Measurements from ENCODE around the gene PPFIA1. TPM values are rescaled to one million over a fixed set of nuclear protein-coding genes. Genes with fewer than 3 reads are reported as not detected.

The PPFIA1 gene
- total and polyA plus RNA-seq, 2 of the 13 experiments (the other 11 are each of a cell fraction or from before 2014, with no cell fraction given) = 29.9 to 45.2 TPM

DNA sequence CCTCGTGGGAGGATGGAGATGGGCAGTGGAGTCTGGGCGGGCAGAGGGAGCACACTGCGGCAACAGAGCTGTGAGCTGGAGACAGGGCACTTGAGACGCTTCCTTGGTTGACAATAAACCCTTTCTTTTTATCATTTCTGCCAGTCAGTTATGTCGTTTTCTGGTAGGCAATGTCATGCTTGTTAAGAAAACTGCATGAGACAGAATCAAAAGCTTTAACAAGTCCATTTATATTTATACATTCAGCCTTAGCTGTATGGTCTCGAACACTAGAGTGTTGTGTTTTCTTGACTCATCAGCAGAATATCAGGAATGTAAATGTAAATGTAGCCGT, 31.9 kb downstream of the PPFIA1 start (continued):
- TF ChIP-seq, protein P1, sequence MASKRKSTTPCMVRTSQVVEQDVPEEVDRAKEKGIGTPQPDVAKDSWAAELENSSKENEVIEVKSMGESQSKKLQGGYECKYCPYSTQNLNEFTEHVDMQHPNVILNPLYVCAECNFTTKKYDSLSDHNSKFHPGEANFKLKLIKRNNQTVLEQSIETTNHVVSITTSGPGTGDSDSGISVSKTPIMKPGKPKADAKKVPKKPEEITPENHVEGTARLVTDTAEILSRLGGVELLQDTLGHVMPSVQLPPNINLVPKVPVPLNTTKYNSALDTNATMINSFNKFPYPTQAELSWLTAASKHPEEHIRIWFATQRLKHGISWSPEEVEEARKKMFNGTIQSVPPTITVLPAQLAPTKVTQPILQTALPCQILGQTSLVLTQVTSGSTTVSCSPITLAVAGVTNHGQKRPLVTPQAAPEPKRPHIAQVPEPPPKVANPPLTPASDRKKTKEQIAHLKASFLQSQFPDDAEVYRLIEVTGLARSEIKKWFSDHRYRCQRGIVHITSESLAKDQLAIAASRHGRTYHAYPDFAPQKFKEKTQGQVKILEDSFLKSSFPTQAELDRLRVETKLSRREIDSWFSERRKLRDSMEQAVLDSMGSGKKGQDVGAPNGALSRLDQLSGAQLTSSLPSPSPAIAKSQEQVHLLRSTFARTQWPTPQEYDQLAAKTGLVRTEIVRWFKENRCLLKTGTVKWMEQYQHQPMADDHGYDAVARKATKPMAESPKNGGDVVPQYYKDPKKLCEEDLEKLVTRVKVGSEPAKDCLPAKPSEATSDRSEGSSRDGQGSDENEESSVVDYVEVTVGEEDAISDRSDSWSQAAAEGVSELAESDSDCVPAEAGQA (IDR thresholded peaks at IDR 0.05; ENCODE audit: low read depth) = no peak
- TF ChIP-seq, protein P1 (CRISPR knock-in tag; IDR thresholded peaks at IDR 0.05; ENCODE audit: borderline replicate concordance) = no peak
- no peak for TF ChIP-seq NR2C2 (CRISPR knock-in tag; IDR thresholded peaks at IDR 0.05; ENCODE audit: borderline replicate concordance)

DNA sequence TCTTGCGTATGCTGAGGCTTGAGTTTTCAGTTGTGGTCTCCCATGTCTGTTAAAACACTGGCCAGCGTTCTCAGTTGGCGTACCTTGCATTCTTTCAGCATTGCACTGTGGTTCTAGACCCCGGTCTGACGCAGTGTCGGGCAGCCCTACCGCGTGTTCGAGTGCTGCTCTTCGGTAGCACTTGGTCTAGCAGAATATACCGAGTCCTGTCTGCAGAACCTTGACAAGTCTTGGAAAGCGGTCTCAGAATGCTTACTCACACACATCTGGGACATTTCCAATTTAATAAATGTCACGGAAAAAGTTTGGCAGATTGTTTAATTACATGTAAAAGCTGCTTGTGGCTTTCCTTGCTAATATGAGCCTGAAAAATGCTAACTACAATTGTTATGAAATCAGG, 32.6 kb downstream of the PPFIA1 start:
- ChIA-PET POLR2A (interaction anchor here (1.0 to 1.2 kb wide), 2 partner anchors 10 to 13 kb away, joined by 3 read pairs; no protein-coding TSS in a partner anchor), CTCF (ENCODE audit: low intra/inter-chr PET ratio, low total read pairs) (no interaction called here)
- H2AFZ ChIP-seq (ENCODE audit: low read length) = no peak overlapping the region
- in situ Hi-C loops (cut with HindIII; ENCODE audit: extremely low pct_ligation_motif_present, low pct_unique_long_range_greater_than_20kb) (no loop called here), intact Hi-C loops (cut with micrococcal nuclease; ENCODE audit: unreplicated experiment) (loop anchor here (2.0 kb wide), 1 partner anchor 34 kb away; no protein-coding TSS in a partner anchor)
- ATAC-seq = no peak
- H3K4me2 ChIP-seq (ENCODE audit: low read depth, low read length) = no peak overlapping the region
- no peak overlapping the region for H3K9ac ChIP-seq (ENCODE audit: insufficient read depth, low read depth, low read length)
- no peak overlapping the region for H3K4me3 ChIP-seq (replicated peaks in 1 of 3; ENCODE audit: insufficient read depth in 1 of 3, low read depth in 2 of 3, low read length in 3 of 3)
- BruUV-seq (replicated peaks) = no TSS peak
- H3K9me3 ChIP-seq (ENCODE audit: low read length) = no peaks in the 10 kb centered on the region
- H3K4me1 ChIP-seq (ENCODE audit: insufficient read depth, low read length) = peaks cover 43% of the 10 kb centered on the region
- peaks cover 17% of the 10 kb centered on the region for H3K79me2 ChIP-seq (ENCODE audit: insufficient read depth, low read length)
- DNase-seq (ENCODE audit: low spot score) = no peak
- H3K36me3 ChIP-seq (replicated peaks in 1 of 2; ENCODE audit: control insufficient read depth in 1 of 2, insufficient read depth in 2 of 2, low read length in 2 of 2) = peaks cover 5 to 8% of the 10 kb centered on the region in 2 experiments
- no peak for FAIRE-seq
- H3K27ac ChIP-seq (ENCODE audit: extremely low read length, insufficient read depth, low read length) = peak overlapping the region; percentile 54
- H4K20me1 ChIP-seq (ENCODE audit: insufficient read depth, low read length) = peaks cover 10% of the 10 kb centered on the region; the same call in 1 of the 2 replicates
- 96% methylated on average over 13 of the region's 13 CpGs for WGBS (ENCODE audit: low lambda C conversion rate)
- H3K27me3 ChIP-seq (ENCODE audit: control insufficient read depth in 1 of 2, insufficient read depth in 2 of 2, low read length in 2 of 2) = no peaks in the 10 kb centered on the region
- no peak for TF ChIP-seq MXD4 (CRISPR knock-in tag; IDR thresholded peaks at IDR 0.05)
- no peak for TF ChIP-seq ZC3H13 (CRISPR knock-in tag; IDR thresholded peaks at IDR 0.05)
- no peak for TF ChIP-seq ZNF660 (CRISPR knock-in tag; IDR thresholded peaks at IDR 0.05; ENCODE audit: borderline replicate concordance, low read depth)
- TF ChIP-seq ZIK1 (CRISPR knock-in tag; IDR thresholded peaks at IDR 0.05; ENCODE audit: borderline replicate concordance, low read depth) = no peak
- TF ChIP-seq, protein P2, sequence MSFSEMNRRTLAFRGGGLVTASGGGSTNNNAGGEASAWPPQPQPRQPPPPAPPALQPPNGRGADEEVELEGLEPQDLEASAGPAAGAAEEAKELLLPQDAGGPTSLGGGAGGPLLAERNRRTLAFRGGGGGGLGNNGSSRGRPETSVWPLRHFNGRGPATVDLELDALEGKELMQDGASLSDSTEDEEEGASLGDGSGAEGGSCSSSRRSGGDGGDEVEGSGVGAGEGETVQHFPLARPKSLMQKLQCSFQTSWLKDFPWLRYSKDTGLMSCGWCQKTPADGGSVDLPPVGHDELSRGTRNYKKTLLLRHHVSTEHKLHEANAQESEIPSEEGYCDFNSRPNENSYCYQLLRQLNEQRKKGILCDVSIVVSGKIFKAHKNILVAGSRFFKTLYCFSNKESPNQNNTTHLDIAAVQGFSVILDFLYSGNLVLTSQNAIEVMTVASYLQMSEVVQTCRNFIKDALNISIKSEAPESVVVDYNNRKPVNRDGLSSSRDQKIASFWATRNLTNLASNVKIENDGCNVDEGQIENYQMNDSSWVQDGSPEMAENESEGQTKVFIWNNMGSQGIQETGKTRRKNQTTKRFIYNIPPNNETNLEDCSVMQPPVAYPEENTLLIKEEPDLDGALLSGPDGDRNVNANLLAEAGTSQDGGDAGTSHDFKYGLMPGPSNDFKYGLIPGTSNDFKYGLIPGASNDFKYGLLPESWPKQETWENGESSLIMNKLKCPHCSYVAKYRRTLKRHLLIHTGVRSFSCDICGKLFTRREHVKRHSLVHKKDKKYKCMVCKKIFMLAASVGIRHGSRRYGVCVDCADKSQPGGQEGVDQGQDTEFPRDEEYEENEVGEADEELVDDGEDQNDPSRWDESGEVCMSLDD (CRISPR knock-in tag; IDR thresholded peaks at IDR 0.05; ENCODE audit: borderline replicate concordance) = no peak
- TF ChIP-seq ZNF234 (CRISPR knock-in tag; conservative IDR thresholded peaks at IDR 0.05) = no peak
- no peak for TF ChIP-seq MTA1 (CRISPR knock-in tag; IDR thresholded peaks at IDR 0.05; ENCODE audit: borderline replicate concordance)
- TF ChIP-seq, protein P3, sequence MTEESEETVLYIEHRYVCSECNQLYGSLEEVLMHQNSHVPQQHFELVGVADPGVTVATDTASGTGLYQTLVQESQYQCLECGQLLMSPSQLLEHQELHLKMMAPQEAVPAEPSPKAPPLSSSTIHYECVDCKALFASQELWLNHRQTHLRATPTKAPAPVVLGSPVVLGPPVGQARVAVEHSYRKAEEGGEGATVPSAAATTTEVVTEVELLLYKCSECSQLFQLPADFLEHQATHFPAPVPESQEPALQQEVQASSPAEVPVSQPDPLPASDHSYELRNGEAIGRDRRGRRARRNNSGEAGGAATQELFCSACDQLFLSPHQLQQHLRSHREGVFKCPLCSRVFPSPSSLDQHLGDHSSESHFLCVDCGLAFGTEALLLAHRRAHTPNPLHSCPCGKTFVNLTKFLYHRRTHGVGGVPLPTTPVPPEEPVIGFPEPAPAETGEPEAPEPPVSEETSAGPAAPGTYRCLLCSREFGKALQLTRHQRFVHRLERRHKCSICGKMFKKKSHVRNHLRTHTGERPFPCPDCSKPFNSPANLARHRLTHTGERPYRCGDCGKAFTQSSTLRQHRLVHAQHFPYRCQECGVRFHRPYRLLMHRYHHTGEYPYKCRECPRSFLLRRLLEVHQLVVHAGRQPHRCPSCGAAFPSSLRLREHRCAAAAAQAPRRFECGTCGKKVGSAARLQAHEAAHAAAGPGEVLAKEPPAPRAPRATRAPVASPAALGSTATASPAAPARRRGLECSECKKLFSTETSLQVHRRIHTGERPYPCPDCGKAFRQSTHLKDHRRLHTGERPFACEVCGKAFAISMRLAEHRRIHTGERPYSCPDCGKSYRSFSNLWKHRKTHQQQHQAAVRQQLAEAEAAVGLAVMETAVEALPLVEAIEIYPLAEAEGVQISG (CRISPR knock-in tag; IDR thresholded peaks at IDR 0.05) = no peak
- no peak for TF ChIP-seq ZFP1 (CRISPR knock-in tag; IDR thresholded peaks at IDR 0.05)

Data from HepG2 (cell line).